ENCODE measurements around the gene JAK3. TPM values are rescaled to one million over a fixed set of nuclear protein-coding genes. Genes with fewer than 3 reads are reported as not detected.

The JAK3 gene
- total RNA-seq, 1 experiment from 2014 or later = not detected

- H3K4me1 Mint-ChIP-seq (ENCODE audit: low read depth, unreplicated experiment) = no peaks in the 10 kb centered on the region
- POLR2A ChIA-PET = no interaction called here
- H3K36me3 Mint-ChIP-seq (ENCODE audit: insufficient read depth, unreplicated experiment) = no peaks in the 10 kb centered on the region
- Histone ChIP-seq H3K4me1 (no peaks in the 10 kb centered on the region), H3K4me3 (ENCODE audit: low read depth, low read length) (no peak overlapping the region), H3K36me3 (ENCODE audit: control insufficient read depth, insufficient read depth, low read length) (no peaks in the 10 kb centered on the region), H3K27me3 (replicated peaks; ENCODE audit: control insufficient read depth, insufficient read depth, low read length) (no peaks in the 10 kb centered on the region), H3K9me3 (no peaks in the 10 kb centered on the region)
- H3K9me3 Mint-ChIP-seq (ENCODE audit: unreplicated experiment) = no peaks in the 10 kb centered on the region
- CTCF ChIA-PET = no interaction called here
- TF ChIP-seq CTCF (IDR thresholded peaks at IDR 0.05; ENCODE audit: insufficient read depth in 1 of 2, low read depth in 1 of 2, low read length in 1 of 2, severe bottlenecking in 1 of 2, unreplicated experiment in 1 of 2) = no peak
- peaks cover 3% of the 10 kb centered on the region for H3K27me3 Mint-ChIP-seq (ENCODE audit: insufficient read depth, unreplicated experiment)
- no peak overlapping the region for H3K4me3 Mint-ChIP-seq (ENCODE audit: unreplicated experiment)
- BruUV-seq (replicated peaks) = no TSS peak
- intact Hi-C loops (cut with micrococcal nuclease; ENCODE audit: unreplicated experiment) = no loop called here
- H3K27ac Mint-ChIP-seq (ENCODE audit: unreplicated experiment) = no peak overlapping the region
- DNase-seq = no peak
These were observed 36.0 kb upstream of the JAK3 start for GRCh38 chr19:17883627-17884410.

GRCh38 chr19:17881701-17882100 is 33.9 kb upstream of the JAK3 start:
- Mint-ChIP-seq H3K4me3 (ENCODE audit: unreplicated experiment) (no peak overlapping the region), H3K27me3 (ENCODE audit: insufficient read depth, unreplicated experiment) (peaks cover 3% of the 10 kb centered on the region), H3K4me1 (ENCODE audit: low read depth, unreplicated experiment) (no peaks in the 10 kb centered on the region), H3K27ac (ENCODE audit: unreplicated experiment) (no peak overlapping the region), H3K9me3 (ENCODE audit: unreplicated experiment) (no peaks in the 10 kb centered on the region), H3K36me3 (ENCODE audit: insufficient read depth, unreplicated experiment) (no peaks in the 10 kb centered on the region)
- H3K36me3 ChIP-seq (ENCODE audit: control insufficient read depth, insufficient read depth, low read length) = no peaks in the 10 kb centered on the region
- no peak overlapping the region for H3K4me3 ChIP-seq (ENCODE audit: low read depth, low read length)
- DNase-seq = no peak
- ChIA-PET CTCF (no interaction called here), POLR2A (no interaction called here)
- no TSS peak for BruUV-seq (replicated peaks)
- intact Hi-C loops (cut with micrococcal nuclease; ENCODE audit: unreplicated experiment) = no loop called here
- no peaks in the 10 kb centered on the region for H3K9me3 ChIP-seq
- no peaks in the 10 kb centered on the region for H3K4me1 ChIP-seq
- H3K27me3 ChIP-seq (replicated peaks; ENCODE audit: control insufficient read depth, insufficient read depth, low read length) = no peaks in the 10 kb centered on the region
- TF ChIP-seq CTCF (IDR thresholded peaks at IDR 0.05; ENCODE audit: insufficient read depth in 1 of 2, low read depth in 1 of 2, low read length in 1 of 2, severe bottlenecking in 1 of 2, unreplicated experiment in 1 of 2) = no peak

GRCh38 chr19:17879466-17879865 is 31.7 kb upstream of the JAK3 start:
- Histone ChIP-seq H3K27me3 (replicated peaks; ENCODE audit: control insufficient read depth, insufficient read depth, low read length) (no peaks in the 10 kb centered on the region), H3K9me3 (no peaks in the 10 kb centered on the region), H3K4me1 (no peaks in the 10 kb centered on the region), H3K4me3 (ENCODE audit: low read depth, low read length) (no peak overlapping the region), H3K36me3 (ENCODE audit: control insufficient read depth, insufficient read depth, low read length) (no peaks in the 10 kb centered on the region)
- intact Hi-C loops (cut with micrococcal nuclease; ENCODE audit: unreplicated experiment) = no loop called here
- DNase-seq = no peak
- H3K27ac Mint-ChIP-seq (ENCODE audit: unreplicated experiment) = no peak overlapping the region
- H3K4me1 Mint-ChIP-seq (ENCODE audit: low read depth, unreplicated experiment) = no peaks in the 10 kb centered on the region
- POLR2A ChIA-PET = no interaction called here
- CTCF ChIA-PET = interaction anchor here (0.7 kb wide), 1 partner anchor 11 kb away, joined by 6 read pairs; no protein-coding TSS in a partner anchor
- H3K27me3 Mint-ChIP-seq (ENCODE audit: insufficient read depth, unreplicated experiment) = peaks cover 3% of the 10 kb centered on the region
- no peak overlapping the region for H3K4me3 Mint-ChIP-seq (ENCODE audit: unreplicated experiment)
- no TSS peak for BruUV-seq (replicated peaks)
- no peaks in the 10 kb centered on the region for H3K9me3 Mint-ChIP-seq (ENCODE audit: unreplicated experiment)
- H3K36me3 Mint-ChIP-seq (ENCODE audit: insufficient read depth, unreplicated experiment) = no peaks in the 10 kb centered on the region
- no peak for TF ChIP-seq CTCF (IDR thresholded peaks at IDR 0.05; ENCODE audit: insufficient read depth in 1 of 2, low read depth in 1 of 2, low read length in 1 of 2, severe bottlenecking in 1 of 2, unreplicated experiment in 1 of 2)

All from Caco-2 (cell line).